H9 (cell line): ENCODE data around the gene FLNA. TPM values are rescaled to one million over a fixed set of nuclear protein-coding genes. Genes with fewer than 3 reads are reported as not detected.

Experiments used
- DNase-seq: peaks from one replicate; pipeline ENCODE4 v3.0.0-alpha.2; 2017
- H2AFZ ChIP-seq: one replicate; pipeline ENCODE4 v1.6.1; 2013; ENCODE audit warnings: mild to moderate bottlenecking, low read length, control low read depth, moderate library complexity
- H2AK5ac ChIP-seq: 2 replicates; pipeline ENCODE4 v1.6.1; 2013; ENCODE audit warnings: low read length, control low read depth, mixed read lengths; ENCODE audit not compliant: insufficient read length
- H2BK120ac ChIP-seq: one replicate; pipeline ENCODE4 v1.6.1; 2013; ENCODE audit warnings: low read depth, mild to moderate bottlenecking, low read length, control low read depth, inconsistent platforms; ENCODE audit not compliant: poor library complexity, severe bottlenecking
- H2BK12ac ChIP-seq: 2 replicates; pipeline ENCODE4 v1.6.1; 2013; ENCODE audit warnings: low read length, control low read depth, mixed read lengths, low read depth; ENCODE audit not compliant: insufficient read length
- H2BK15ac ChIP-seq: 2 replicates; pipeline ENCODE4 v1.6.1; 2013; ENCODE audit warnings: low read depth, low read length, control low read depth
- H2BK20ac ChIP-seq: one replicate; pipeline ENCODE4 v1.6.1; 2013; ENCODE audit warnings: low read depth, mild to moderate bottlenecking, low read length, control low read depth, inconsistent platforms; ENCODE audit not compliant: poor library complexity, severe bottlenecking
- H2BK5ac ChIP-seq: 2 replicates; pipeline ENCODE4 v1.6.1; 2013; ENCODE audit warnings: low read length, control low read depth, mixed read lengths; ENCODE audit not compliant: insufficient read length
- H3K14ac ChIP-seq: 2 replicates; pipeline ENCODE4 v1.6.1; 2013; ENCODE audit warnings: low read length, control low read depth; ENCODE audit not compliant: insufficient read depth
- H3K18ac ChIP-seq: 2 replicates; pipeline ENCODE4 v1.6.1; 2013; ENCODE audit warnings: low read depth, mild to moderate bottlenecking, mixed read lengths, low read length, control low read depth; ENCODE audit not compliant: insufficient read length
- H3K23ac ChIP-seq: 2 replicates; pipeline ENCODE4 v1.6.1; 2013; ENCODE audit warnings: low read length, control low read depth, mixed read lengths, low read depth; ENCODE audit not compliant: insufficient read length
- H3K23me2 ChIP-seq: 2 replicates; pipeline ENCODE4 v1.6.1; 2013; ENCODE audit warnings: low read depth, mild to moderate bottlenecking, mixed read lengths, low read length, control low read depth; ENCODE audit not compliant: insufficient read length, poor library complexity, severe bottlenecking
- H3K27ac ChIP-seq: 2 replicates; pipeline ENCODE4 v1.5.1; 2013; ENCODE audit warnings: low read length, control low read depth, mixed read lengths, low read depth; ENCODE audit not compliant: insufficient read length
- H3K27me3 ChIP-seq: 2 replicates; pipeline ENCODE4 v1.6.1; 2013; ENCODE audit warnings: low read length, control low read depth, inconsistent platforms; ENCODE audit not compliant: insufficient read depth
- H3K4ac ChIP-seq: 2 replicates; pipeline ENCODE4 v1.6.1; 2013; ENCODE audit warnings: low read depth, mild to moderate bottlenecking, control low read depth, inconsistent platforms, low read length, moderate library complexity
- H3K4me1 ChIP-seq: 2 replicates; pipeline ENCODE4 v1.6.1; 2013; ENCODE audit warnings: low read length, control low read depth, inconsistent platforms; ENCODE audit not compliant: insufficient read depth
- H3K4me2 ChIP-seq: 2 replicates; pipeline ENCODE4 v1.6.1; 2013; ENCODE audit warnings: low read length, control low read depth, mixed read lengths; ENCODE audit not compliant: insufficient read length, insufficient read depth
- H3K56ac ChIP-seq: 2 replicates; pipeline ENCODE4 v1.6.1; 2013; ENCODE audit warnings: low read depth, mild to moderate bottlenecking, mixed read lengths, low read length, control low read depth; ENCODE audit not compliant: insufficient read length
- H3K79me1 ChIP-seq: 2 replicates; pipeline ENCODE4 v1.6.1; 2013; ENCODE audit warnings: low read depth, mild to moderate bottlenecking, moderate library complexity, low read length, control low read depth, inconsistent platforms; ENCODE audit not compliant: insufficient read depth, poor library complexity, severe bottlenecking
- H3K79me2 ChIP-seq: 2 replicates; pipeline ENCODE4 v1.6.1; 2013; ENCODE audit warnings: low read length, control low read depth, inconsistent platforms; ENCODE audit not compliant: insufficient read depth
- H3K9ac ChIP-seq: 2 replicates; pipeline ENCODE4 v1.6.1; 2013; ENCODE audit warnings: low read length, control low read depth, mixed read lengths; ENCODE audit not compliant: insufficient read length; ENCODE audit errors: extremely low read depth
- H3K9me3 ChIP-seq: one replicate; pipeline ENCODE4 v1.6.1; 2013; ENCODE audit warnings: low read depth, low read length, inconsistent platforms; ENCODE audit not compliant: control insufficient read depth
- H3T11ph ChIP-seq: one replicate; pipeline ENCODE4 v1.6.1; 2013; ENCODE audit warnings: mild to moderate bottlenecking, low read length, control low read depth, inconsistent platforms
- H4K20me1 ChIP-seq: one replicate; pipeline ENCODE4 v1.6.1; 2013; ENCODE audit not compliant: control insufficient read depth, insufficient read length, insufficient read depth
- H4K5ac ChIP-seq: 2 replicates; pipeline ENCODE4 v1.6.1; 2013; ENCODE audit warnings: low read depth, mild to moderate bottlenecking, mixed read lengths, low read length, control low read depth; ENCODE audit not compliant: insufficient read length
- H4K8ac ChIP-seq: replicated peaks from 2 replicates; pipeline ENCODE4 v1.6.1; 2013; ENCODE audit warnings: low read length, control low read depth, mixed read lengths, low read depth; ENCODE audit not compliant: insufficient read length
- H4K91ac ChIP-seq: 2 replicates; pipeline ENCODE4 v1.6.1; 2013; ENCODE audit warnings: low read depth, mild to moderate bottlenecking, moderate library complexity, mixed read lengths, low read length, control low read depth; ENCODE audit not compliant: insufficient read length
- H3K27ac Mint-ChIP-seq, 3 experiments: 2 replicates in 2 of 3; 3 replicates in 1 of 3; pipeline ENCODE4 v1.8.0; 2020 to 2021; ENCODE audit warnings: mixed read lengths in 3 of 3, mild to moderate bottlenecking in 1 of 3, moderate library complexity in 1 of 3
- H3K27me3 Mint-ChIP-seq: 2 replicates; pipeline ENCODE4 v1.8.0; 2021; ENCODE audit warnings: low read depth, mild to moderate bottlenecking, moderate library complexity, mixed read lengths
- H3K36me3 Mint-ChIP-seq, 3 experiments: 2 replicates in 2 of 3; 3 replicates in 1 of 3; pipeline ENCODE4 v1.8.0; 2020 to 2021; ENCODE audit warnings: low read depth in 3 of 3, mixed read lengths in 3 of 3; ENCODE audit not compliant: insufficient read depth in 1 of 3
- H3K4me1 Mint-ChIP-seq, 2 experiments: 2 replicates each; pipeline ENCODE4 v1.8.0; 2020; ENCODE audit warnings: mixed read lengths in 2 of 2
- H3K4me3 Mint-ChIP-seq, 2 experiments: 2 replicates in 1 of 2; 3 replicates in 1 of 2; pipeline ENCODE4 v1.8.0; 2020 to 2021; ENCODE audit warnings: mild to moderate bottlenecking in 2 of 2, mixed read lengths in 2 of 2, moderate library complexity in 1 of 2
- H3K9me3 Mint-ChIP-seq, 2 experiments: 2 replicates in 1 of 2; 3 replicates in 1 of 2; pipeline ENCODE4 v1.8.0; 2020; ENCODE audit warnings: mild to moderate bottlenecking in 2 of 2, mixed read lengths in 2 of 2, moderate library complexity in 1 of 2
- CTCF ChIP-seq: fragments of 200-600 bp; sonication (generic); conservative IDR thresholded peaks from 3 replicates; pipeline ENCODE4 v1.8.0; 2021; ENCODE audit warnings: antibody characterized with exemption, mild to moderate bottlenecking
- WGBS: extraction: QIAGEN DNeasy Blood & Tissue Kit; methylation state at CpG from one replicate; pipeline ENCODE4 v1.1.7; 2013; ENCODE audit warnings: missing lambda C conversion rate, low lambda C conversion rate, mixed read lengths; ENCODE audit not compliant: insufficient read length; ENCODE audit errors: extremely low coverage; 5-methylcytosine and 5-hydroxymethylcytosine counted together
- total RNA-seq: library from RNA; stranded (reverse); gene quantifications from 2 replicates; pipeline ENCODE4 v1.2.1, GENCODE V29; 2021

The FLNA gene
- total RNA-seq, 1 experiment from 2014 or later, result 957 TPM

GRCh38 chrX:154380787-154381186, 6.4 kb upstream of the FLNA start:
- H2BK120ac ChIP-seq, result no peak overlapping the region
- WGBS, result no CpG with 5 or more reads among the region's 14 CpGs
- no peak overlapping the region for H2BK15ac ChIP-seq
- no peak overlapping the region for H3K18ac ChIP-seq
- peak overlapping the region; percentile 77 for H3K4me2 ChIP-seq
- no peak overlapping the region for H3T11ph ChIP-seq
- H3K56ac ChIP-seq, result no peak overlapping the region
- peaks cover 9% of the 10 kb centered on the region for H3K23me2 ChIP-seq
- H3K14ac ChIP-seq, result no peak overlapping the region
- H3K27me3 ChIP-seq, result no peaks in the 10 kb centered on the region
- H4K91ac ChIP-seq, result no peak overlapping the region
- H2BK12ac ChIP-seq, result no peak overlapping the region
- H2BK5ac ChIP-seq, result no peak overlapping the region
- no peak overlapping the region for H2AFZ ChIP-seq
- peak overlapping the region; percentile 79 to 89 for H3K4me3 Mint-ChIP-seq
- H3K79me2 ChIP-seq, result no peaks in the 10 kb centered on the region; the same call in 1 of the 2 replicates
- H3K9me3 Mint-ChIP-seq, result peaks cover 48 to 55% of the 10 kb centered on the region in 2 experiments
- no peak for DNase-seq
- no peak overlapping the region for H3K4ac ChIP-seq
- H3K9me3 ChIP-seq, result peaks cover 14% of the 10 kb centered on the region
- H3K4me1 ChIP-seq, result no peaks in the 10 kb centered on the region; the same call in 1 of the 2 replicates
- H3K79me1 ChIP-seq, result no peaks in the 10 kb centered on the region
- TF ChIP-seq CTCF, result no peak
- H3K27me3 Mint-ChIP-seq, result peaks cover 2% of the 10 kb centered on the region; the same call in 1 of the 2 replicates
- H3K27ac Mint-ChIP-seq, result peak overlapping the region; percentile 96 to 100 (median 97); a peak in 6 of 7 replicates
- H2BK20ac ChIP-seq, result no peak overlapping the region
- peaks cover 17 to 42% of the 10 kb centered on the region in 2 experiments for H3K4me1 Mint-ChIP-seq
- no peak overlapping the region for H4K5ac ChIP-seq
- no peak overlapping the region for H4K8ac ChIP-seq
- peaks cover 15 to 29% (median 22%) of the 10 kb centered on the region in 3 experiments for H3K36me3 Mint-ChIP-seq
- H2AK5ac ChIP-seq, result no peak overlapping the region
- no peak overlapping the region for H3K9ac ChIP-seq
- no peaks in the 10 kb centered on the region for H4K20me1 ChIP-seq
- no peak overlapping the region for H3K23ac ChIP-seq
- H3K27ac ChIP-seq, result peak overlapping the region; percentile 0
